HPDE6-E6E7 (cell line): ENCODE data around the gene NECAB2.
"Not testable (repeated sequence)": the region's sequence is repeated elsewhere in the genome, so short reads cannot be mapped to it uniquely, and the experiment has no call there.

ENCODE experiments used
- DNase-seq: peaks from one replicate; pipeline ENCODE4 v3.0.0; 2011; ENCODE audit warnings: missing footprints; ENCODE audit errors: extremely low spot score

NECAB2 gene

GRCh38 chr16:83936581-83937165 is 31.4 kb upstream of the NECAB2 start:
- DNase-seq, result no peak

DNA sequence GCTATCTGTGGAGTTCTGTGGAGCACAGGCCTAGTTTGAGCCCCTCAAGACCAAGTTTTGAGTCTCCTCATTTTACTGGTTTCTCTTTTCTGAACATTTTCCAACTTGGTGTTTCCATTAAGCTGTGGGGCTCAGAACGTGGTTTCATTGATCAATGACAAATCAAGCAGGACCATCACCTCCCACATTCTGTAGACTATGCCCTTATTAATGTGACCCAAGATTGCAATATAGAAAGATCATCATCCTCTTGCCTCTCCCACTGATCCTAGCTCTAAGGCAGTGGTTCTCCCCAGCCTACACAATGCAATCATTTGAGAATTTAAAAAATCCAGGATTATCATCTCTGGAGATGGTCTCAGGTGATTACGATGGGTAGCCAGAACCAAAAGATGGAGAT is 30.8 kb upstream of the NECAB2 start:
- no peak for DNase-seq

DNA sequence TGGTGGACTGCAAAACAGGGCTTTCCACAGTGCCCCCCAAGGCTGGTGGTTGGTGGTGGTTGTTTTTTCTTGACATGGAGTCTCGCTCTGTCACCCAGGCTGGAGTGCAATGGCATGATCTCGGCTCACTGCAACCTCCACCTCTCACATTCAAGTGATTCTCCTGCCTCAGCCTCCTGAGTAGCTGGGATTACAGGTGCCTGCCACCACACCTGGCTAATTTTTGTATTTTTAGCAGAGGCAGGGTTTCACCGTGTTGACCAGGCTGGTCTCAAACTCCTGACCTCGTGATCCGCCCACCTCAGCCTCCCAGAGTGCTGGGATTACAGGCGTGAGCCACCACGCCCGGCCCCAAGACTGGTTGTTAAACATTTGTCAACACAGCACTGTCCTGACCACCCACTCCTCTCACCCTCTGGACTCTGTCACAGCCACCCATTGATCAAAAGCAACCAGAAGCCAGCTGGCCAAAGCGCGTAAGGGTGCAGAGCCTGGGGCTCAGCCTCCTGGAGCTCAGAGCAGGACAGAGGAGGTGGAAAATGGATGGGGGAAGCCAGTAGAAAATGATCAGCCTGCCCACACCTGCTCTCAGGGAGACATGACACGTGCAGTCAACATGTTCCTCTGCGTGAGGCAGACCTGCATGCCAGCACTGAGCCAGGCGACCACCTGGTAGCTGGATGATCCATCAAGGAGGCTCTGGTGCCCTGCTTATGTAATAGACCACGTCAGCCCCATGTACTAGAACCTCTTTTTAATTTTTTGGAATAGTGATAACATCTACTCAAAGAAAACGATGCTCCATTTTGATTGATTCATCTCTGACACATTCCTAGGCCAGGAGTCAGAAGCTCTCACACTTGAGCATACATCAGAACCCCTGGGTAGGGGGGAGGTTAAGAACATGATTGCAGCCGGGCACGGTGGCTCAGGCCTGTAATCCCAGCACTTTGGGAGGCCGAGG is 29.8 kb upstream of the NECAB2 start:
- DNase-seq, result no peak

DNA sequence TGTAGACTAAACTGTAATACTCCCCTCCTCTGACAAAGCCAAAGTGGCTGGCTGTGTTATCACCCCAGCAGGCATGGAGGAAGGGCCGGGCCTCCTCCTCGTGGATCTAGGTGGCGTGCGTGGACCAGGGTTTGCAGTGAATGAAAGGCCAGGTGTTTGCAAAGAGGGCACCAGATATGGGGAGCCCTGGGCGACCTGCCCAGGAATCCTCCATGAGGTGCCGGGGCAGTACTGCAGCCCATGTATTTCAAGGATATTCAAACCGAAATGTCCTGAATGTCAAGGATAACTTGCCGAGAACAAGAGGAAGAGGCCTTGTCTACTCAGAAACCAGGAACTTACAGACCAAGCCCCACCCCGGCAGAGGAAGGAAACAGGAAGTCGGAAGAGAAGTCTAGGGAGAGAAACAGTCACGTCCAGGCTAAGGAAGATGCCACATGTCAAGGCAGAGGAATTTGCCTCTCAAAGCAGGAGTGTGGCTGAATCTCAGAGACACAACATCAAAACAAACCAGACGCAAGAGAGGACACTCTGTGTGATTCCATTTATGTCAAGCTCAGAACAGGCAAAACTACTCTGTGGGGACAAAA is 28.7 kb upstream of the NECAB2 start:
- DNase-seq, result no peak

DNA sequence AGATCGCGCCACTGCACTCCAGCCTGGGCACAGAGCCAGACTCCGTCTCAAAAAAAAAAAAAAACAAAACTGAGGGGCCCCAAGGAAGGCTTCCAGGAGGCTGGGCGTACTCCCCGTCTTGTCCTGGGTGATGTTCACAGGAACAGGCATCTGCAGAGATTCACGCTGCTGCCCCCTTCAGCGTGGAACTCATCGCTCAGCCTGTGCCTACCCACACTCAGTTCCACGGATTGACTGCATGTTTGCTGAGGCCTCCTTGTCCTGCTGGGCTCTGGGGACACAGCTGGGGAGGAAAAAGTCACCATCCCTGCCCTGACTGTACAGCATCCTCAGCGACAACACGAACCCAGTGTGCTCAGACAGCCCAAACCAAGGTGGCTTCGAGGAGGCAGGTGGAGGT is 27.9 kb upstream of the NECAB2 start:
- DNase-seq, result no peak

- no peak for DNase-seq
Observed at GRCh38 chr16:83940630-83941378, 27.2 kb upstream of the NECAB2 start.

DNA sequence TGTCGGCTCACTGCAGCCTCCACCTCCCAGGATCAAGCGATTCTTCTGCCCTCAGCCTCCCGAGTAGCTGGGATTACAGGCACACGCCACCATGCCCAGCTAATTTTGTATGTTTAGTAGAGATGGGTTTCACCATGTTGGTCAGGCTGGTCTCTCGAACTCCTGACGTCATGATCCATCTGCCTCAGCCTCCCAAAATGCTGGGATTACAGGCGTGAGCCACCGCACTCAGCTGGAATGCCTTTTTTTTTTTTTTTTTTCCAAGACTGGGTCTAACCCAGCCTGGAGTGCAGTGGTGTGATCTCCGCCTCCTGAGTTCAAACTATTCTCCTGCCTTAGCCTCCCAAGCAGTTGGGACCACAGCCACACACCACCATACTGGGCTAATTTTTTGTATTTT is 26.5 kb upstream of the NECAB2 start:
- DNase-seq, result not testable (repeated sequence)

DNA sequence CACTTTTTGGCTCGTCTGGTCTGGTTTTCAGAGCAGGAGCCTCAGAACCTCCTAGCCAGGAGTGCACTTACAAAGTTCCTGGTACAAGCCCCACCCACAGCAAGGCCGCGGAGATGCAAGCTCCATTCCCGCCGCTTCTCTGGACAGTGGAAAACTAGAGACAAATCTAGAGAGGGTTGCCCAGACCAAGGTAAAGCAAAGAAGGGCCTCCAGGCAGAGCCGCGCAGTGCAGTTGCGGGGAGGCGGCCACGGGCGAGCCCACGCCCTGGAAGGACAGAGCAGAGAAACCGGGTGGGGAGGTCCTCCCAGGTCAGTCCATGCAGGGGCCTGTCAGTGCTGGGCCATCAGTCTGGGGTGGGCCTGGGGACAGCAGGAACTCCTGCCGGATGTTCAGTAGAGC is 26.0 kb upstream of the NECAB2 start:
- no peak for DNase-seq

DNA sequence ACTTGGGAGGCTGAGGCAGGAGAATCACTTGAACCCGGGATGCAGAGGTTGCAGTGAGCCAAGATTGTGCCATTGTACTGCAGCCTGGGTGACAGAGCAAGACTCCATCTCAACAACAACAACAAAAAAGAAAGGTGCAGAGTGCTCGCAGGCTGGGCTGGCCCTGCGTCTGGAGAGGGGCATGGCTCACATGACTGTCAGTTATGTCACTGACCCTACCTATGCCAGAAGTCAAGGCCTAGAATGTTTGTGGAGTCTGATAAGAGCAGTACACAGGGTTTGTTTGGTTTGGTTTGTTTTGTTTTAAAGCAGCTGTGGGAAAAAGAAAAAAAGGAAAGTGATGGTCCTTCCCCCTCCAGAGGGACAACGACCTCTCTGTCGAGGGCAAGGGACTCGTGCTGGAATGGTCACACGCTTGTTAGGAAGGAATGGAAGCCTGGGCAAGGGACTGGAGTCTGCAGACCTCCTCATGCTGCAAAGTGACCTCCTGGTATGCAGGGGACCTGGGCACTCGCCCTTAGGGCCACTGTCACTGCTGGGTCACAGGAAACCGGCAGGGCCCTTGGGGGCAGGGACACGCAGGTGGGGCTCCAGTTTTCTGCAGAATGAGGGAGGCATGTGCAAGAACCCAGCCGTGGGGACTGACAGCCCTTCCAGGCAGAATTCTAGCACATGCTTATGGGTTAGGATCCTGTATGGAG is 25.1 kb upstream of the NECAB2 start:
- no peak for DNase-seq

- DNase-seq, result no peak
Observed at GRCh38 chr16:83943516-83944050, 24.5 kb upstream of the NECAB2 start.

DNA sequence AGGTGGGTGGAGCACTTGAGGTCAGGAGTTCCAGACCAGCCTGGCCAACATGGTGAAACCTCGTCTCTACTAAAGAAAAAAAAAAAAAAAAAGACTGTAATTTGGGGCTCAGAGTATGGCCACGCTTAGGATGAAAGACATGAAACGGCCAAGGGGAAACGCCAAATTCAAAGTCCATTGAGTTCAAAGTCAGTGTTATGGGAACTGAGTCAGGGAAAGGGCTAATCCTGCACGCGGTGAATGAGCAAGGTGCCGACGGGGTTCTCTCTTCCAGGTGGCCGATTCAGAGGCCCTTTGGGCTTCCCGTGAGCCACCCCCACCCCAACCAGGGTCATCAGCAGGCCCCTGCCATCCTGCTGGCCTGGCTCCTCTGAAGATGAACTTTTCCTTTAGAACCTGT is 22.5 kb upstream of the NECAB2 start:
- DNase-seq, result no peak

DNA sequence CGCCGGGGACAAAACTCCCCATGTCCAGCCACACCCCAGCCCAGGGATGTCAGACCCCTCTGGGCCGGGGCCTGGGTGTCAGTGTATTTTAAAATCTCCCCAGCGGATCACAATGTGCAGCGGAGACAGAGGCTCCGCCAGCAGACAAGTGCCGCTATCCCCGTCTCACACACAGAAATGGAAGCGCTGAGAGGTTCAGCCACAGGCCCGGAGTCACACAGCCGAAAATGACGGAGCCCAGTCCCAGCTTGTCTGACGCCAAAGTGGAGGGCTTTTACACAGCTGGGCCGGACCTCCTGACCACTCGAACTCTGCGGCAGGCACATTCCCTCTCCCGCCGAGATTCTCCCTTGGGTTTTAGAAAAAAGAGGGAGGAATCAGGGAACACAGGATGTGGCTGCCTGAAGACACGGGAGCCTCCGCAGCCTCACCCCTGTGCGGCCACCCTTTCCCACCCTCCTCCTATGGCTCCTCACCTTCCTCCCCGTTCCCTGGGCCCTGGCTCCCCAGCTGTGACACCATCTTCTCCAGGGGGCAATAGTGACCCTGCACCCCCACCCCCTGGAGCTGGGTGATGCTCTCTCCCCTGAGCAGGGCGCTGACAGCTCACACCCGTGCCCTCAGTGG is 21.8 kb upstream of the NECAB2 start:
- no peak for DNase-seq

DNA sequence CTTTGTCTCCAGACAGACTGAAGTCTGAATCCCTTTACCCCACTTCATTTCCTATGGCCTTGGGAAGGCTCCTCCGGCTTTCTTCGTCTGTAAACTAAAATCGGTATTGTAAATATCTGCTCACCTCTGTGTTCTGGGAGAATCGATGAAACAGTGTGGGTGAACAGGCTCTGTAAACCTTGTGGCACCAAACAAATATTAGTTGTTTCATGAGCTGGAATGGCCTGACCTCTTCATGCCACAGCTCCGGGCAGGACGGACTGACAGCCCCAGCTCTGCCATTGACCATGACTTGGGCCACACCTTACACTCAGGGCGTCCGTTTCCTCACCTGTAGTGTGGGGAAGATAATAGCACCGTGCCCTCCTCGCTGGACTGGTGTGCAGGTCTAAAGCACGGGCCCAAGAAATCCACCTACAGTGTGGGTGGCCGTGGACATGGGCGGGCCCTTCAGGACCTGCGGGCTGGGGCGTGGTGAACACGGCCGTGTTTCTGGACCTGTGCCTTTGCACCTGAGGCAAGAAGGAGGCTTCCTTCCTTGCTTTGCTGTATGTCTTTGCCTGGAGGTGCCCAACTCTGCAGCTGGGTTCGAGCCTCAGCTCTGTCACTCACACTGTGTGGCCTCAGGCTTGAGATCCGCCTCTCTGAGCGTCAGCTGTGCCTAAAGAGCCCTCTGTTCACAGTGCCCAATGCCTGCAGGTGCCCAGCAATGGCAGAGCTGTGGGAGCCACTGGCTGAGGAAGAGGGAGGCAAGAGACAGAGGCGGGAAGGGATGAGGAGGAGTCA is 21.1 kb upstream of the NECAB2 start:
- DNase-seq, result no peak

DNA sequence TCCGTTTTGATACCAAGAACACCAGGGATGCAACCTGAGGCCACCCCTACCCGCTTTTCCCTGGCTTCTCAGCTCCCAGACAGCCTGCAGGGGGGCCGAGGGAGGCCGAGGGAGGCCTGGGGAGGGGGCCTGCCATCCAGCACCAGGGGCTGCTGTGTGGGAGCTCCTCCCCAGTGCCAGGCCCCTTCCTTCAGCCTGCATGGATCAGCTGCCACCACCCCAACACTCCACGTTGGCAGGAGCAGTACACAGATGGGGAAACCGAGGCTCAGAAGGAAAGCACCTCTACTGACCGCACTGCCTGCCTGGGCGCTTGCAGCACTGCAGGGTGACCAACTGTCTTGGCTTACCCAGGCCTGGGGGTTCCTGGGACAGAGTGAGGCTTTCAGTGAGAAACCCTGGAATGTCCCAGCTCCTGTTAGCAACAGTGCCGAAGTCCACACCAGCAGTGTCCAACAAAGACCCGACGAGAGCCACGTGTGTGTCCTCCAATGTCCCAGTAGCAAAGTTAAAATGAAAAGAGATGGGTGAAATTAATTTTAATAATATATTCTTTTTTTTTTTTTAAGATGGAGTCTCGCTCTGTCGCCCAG is 20.3 kb upstream of the NECAB2 start:
- no peak for DNase-seq

DNA sequence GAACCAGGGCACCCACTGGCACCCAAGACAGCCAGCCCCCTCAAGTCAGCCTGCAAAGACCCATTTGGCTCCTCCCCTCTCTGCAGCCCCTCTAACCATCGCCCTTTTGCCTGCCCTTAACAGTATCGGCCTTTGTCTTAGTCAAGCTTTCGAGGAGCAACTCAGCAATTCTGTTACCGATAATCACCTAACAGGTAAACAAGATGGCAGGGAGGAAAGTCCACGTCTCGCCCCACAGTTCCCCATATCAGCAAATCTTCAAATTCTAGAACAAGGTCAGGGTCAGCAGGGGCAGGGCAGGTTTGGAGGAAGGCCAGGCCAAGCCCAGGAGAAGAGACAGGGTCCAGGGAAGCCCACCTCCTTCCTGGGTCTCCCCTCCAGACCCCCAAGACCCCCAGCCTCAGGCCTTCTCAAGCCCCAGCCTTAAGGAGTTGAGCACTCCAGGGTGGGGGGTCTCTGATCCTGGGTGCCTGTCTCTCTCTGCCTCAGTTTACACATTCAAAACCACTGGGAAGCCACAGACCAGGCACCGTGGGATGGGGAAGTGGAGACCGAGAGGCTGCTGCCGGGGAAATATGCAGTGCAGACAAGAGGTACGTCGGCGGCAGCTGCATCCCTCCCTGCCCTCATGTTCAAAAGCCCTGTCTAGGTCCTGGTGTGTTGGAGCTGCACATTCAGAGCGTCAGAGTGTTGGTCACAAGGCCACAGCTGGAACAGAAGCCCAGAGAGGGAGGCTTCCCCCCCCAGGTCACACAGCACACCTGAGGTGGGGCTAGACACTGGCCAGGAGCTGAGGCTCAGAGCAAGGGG is 18.9 kb upstream of the NECAB2 start:
- no peak for DNase-seq

DNA sequence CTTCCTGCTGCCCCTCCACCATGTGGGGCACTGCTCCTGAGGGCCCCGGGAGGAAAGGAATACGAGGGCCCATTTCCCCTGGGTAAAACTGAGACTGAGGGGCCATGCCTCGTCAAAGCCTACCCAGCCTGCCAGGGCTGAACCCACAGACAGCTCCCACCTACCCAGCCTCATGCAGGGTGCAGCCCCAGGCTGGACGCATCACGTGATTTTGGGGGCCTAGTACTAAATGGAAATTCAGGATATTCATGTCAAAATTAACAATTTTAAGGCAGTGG is 18.4 kb upstream of the NECAB2 start:
- DNase-seq, result no peak

DNA sequence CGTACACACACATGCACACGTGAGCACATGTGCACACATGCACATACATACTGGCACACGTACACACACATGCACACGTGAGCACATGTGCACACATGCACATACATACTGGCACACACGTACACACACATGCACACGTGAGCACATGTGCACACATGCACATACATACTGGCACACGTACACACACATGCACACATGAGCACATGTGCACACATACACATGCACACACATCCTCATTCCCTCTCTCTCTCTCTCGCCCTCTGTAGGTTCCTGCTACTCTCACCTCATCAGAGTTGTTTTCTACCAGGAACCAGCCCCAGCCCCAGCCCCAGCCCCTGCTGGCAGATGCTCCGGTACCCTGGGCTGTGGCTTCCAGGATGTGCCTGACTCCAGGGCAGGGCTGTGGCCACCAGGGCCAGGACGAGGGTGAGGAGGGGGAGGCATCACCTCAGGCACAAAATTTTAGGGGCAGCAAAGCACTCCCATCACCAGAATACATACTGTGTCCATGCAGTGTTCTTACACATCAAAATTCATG is 17.1 kb upstream of the NECAB2 start:
- DNase-seq, result not testable (repeated sequence)

DNA sequence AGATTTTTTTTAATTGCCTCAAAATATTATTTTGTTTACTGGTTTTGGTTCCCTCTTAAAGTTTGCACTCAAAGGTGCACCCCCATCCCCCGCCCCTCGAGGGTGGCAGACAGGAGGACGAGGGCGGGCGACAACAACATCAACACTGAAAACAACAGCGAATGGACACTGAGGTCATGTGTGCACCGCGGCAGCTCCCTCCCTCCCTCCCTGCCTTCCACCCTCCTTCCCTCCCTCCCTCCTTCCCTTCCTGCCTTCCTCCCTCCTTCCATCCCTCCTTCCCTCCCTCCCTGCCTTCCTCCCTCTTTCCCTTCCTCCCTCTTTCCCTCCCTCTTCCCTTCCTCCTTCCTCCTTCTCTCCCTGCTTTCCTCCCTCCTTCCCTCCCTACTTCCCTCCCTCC is 16.5 kb upstream of the NECAB2 start:
- DNase-seq, result no peak

DNA sequence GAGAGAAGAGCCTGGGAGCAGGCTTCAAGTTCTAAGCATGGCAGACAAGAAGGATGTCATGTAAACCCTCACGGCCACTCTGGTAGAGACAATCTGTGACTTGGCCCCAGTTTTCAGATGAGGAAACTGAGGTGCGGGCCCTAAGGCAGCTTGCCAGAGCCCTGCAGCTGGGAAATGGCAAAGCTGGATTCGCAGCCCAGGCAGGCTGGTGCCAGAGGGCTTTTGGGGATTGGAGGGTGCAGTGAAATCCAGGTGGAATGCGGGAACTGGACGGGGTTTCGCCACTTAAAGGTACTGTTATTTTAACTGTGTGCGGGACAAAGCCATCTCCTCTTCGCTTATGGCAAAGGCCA is 15.5 kb upstream of the NECAB2 start:
- no peak for DNase-seq
